ENCODE results near the gene LITAF. TPM values are rescaled to one million over a fixed set of nuclear protein-coding genes. Genes with fewer than 3 reads are reported as not detected.
"Not testable (repeated sequence)": the region's sequence is repeated elsewhere in the genome, so short reads cannot be mapped to it uniquely, and the experiment has no call there.

LITAF gene
- polyA plus RNA-seq, 3 donors: 107 to 125 (median 115) TPM

DNA sequence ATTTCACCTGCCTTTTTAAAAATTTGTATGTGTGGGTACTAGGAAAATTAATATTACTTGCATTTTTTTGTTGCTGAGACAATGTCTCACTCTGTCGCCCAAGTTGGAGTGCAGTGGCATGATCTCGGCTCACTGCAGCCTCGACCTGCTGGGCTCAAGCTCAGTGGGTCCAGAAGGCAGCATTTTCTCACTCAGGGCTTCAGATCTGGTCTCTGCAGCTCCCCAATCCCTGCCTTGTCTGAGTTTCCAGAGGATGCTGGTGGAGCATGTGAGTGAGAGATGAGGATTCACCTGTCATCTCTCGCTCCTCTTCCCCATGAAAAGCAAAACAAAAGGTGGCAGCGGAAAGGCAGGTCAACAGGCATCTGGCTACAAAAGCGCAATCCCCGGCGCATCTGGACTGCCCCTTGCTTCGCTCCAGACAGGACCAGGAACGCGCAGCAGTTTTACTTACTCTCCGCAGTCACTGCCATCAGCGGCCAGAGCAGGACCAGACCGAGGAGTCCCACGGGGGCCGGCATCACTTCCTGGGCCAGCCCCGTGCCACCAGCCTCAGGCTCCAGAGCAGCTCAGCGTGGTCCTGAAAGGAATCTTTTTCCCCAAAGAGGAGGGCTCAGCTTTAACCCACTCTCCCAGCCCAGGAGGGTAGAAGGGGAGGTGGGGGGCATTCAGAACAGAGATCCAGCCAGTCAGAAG lies 59.9 kb downstream of the LITAF start:
- DNase-seq (ENCODE audit: low read depth in 3 of 3, low spot score in 2 of 3): no peak

DNA sequence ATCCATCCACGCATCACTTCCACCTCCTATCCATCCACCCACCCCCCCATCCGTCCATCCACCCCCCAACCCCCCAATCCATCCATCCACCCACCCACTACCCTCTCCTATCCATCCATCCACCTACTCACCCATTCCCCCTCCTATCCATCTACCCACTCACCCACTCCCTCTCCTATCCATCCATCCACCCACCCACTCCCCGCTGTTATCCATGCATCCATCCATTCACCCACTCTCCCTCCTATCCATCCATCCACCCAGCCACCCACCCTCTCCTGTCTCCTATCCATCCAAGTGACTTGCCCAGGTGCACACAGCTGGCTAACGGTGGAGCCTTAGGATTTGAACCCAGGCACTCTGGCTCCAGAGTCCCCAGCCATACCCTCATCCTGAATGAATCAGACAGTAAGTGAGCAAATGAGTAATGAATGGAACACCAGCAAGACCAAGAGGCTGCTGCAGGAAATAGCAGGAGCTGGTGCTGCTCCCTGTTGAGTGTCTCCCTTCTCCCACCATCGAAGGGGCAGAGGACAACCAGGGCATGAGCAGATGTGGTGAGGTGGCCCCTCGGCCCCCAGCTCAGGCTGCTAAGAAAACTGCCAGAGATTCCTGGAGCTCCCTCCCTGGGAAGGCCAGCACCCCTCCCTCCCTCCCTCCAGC lies 62.5 kb downstream of the LITAF start:
- no peak for DNase-seq (ENCODE audit: low read depth in 3 of 3, low spot score in 2 of 3)

DNA sequence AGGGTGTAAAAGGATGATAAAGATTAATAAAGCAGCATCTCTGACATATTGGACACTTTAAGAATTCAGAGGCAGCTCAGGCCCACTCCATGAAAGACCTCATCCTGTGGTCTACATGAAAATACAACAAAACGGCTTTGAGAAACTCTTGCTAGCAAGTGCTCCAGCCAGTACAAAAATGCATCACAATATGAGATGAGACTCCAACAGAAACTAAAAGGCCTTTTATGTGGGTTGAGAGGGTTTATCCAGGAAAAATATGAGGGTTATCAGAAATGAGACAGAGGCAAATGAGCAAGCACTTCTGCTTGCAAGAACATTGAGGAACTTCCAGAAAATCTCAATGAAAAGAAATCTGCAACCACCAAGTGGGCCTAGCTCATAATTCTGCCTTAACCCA lies 65.7 kb downstream of the LITAF start:
- no peak for DNase-seq (ENCODE audit: low read depth in 3 of 3, low spot score in 2 of 3)

DNA sequence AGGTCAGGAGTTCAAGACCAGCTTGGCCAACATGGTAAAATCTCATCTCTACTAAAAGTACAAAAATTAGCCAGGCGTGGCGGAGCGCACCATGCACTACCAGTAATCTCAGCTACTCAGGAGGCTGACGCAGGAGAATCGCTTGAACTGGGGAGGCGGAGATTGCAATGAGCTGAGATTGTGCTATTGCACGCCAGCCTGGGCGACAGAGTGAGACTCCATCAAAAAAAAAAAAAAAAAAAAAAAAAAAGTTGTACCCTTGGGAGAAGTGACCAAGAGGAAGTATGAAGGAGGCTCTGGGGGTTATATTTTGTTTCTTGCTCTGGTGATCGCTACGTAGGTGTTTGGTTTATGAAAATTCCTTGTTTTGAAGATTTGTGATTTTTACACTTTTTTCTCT lies 66.3 kb downstream of the LITAF start:
- no peak for DNase-seq (ENCODE audit: low read depth in 3 of 3, low spot score in 2 of 3)

DNA sequence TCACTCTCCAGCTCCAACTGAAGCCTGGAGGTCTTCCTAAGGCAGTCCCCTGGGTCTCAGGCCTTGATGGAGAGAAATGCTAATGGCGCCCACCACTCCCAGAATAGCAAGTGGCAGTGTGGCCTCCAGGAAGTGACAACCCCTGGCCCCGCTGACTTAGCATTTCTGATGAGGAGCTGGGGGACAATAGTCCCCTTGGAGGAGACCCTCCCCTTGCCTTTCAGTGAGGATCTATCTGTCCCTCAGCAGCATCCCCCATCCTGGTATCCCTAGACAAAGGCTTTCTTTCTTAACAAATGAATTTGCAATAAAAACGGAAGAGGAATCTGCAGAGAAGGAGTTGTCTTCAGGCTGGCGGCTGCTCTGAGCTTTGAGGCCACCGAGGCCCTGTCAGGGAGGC lies 68.8 kb downstream of the LITAF start:
- no peak for DNase-seq (ENCODE audit: low read depth in 3 of 3, low spot score in 2 of 3)

DNA sequence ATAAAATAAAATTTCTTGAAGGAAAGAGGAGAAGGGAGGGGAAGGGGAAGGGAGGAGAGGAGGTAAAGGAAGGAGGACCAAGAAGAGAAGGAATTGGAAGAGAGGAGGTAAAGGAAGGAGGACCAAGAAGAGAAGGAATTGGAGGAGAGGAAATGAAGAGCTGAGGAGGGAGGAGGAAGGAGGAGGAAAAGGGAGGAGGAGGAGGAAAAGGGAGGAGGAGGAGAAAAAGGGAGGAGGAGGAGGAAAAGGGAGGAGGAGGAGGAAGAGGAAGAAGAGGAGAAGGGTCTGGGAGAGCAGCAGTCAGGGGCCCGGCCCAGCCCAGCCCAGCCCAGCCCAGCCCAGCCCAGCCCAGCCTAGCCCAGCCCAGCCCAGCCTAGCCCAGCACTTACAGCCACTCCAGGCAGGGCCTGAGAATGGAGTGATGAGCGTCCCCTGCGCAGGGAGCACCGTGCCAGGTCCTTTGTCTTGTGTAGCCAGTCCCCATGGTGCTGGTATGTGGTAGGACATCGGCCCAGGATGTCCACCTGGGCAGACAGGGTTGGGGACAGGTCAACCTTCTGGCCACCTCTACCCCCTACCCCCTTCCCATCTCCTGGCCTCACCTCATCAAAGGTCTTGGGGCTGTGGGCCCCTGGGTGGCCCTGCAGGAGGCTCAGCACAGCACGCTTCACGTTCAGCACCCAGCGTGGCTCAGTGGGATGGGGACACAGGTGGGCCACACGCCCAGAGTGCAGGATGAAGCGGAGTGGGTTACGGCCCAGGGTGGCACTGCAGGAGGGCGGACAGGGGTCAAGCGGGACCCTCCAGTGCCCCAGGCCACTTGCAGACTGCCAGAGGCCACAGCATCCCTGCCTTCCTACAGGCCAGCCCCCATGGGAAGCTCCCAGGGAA lies 70.9 kb downstream of the LITAF start:
- no peak for DNase-seq (ENCODE audit: low read depth in 3 of 3, low spot score in 2 of 3)

DNA sequence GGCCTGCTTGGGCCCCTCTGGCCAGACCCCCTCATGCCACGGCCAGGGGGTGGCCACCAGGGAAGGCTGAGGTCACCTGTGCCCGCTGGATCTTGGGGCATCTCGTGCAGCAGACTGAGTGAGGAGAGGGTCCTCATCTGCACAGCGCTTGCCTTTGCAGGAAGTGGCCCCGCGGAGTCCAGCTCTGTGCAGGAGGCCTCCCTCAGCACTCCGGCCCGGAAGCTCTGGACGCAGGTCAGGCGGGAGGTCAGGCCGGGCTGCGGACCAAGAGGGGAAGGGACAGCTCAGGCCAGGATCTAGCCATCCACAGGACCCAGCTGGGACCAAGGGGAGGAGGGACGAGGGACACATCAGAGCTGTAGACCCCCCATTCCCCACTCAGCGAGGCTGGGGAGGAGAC lies 72.4 kb downstream of the LITAF start:
- DNase-seq (ENCODE audit: low read depth in 3 of 3, low spot score in 2 of 3): no peak

DNA sequence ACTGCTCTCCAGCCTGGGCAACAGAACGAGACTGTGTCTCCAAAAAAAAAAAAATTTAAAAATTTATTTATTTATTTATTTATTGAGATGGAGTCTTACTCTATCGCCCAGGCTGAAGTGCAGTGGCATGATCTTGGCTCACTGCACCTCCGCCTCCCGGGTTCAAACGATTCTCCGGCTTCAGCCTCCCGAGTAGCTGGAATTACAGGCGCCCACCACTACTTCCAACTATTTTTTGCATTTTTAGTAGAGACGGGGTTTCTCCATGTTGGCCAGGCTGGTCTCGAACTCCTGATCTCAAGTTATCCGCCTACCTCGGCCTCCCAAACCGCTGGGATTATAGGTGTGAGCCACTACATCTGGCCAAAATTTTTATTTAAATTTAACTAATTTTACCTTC lies 73.4 kb downstream of the LITAF start:
- not testable (repeated sequence) for DNase-seq (ENCODE audit: low read depth in 3 of 3, low spot score in 2 of 3)

DNA sequence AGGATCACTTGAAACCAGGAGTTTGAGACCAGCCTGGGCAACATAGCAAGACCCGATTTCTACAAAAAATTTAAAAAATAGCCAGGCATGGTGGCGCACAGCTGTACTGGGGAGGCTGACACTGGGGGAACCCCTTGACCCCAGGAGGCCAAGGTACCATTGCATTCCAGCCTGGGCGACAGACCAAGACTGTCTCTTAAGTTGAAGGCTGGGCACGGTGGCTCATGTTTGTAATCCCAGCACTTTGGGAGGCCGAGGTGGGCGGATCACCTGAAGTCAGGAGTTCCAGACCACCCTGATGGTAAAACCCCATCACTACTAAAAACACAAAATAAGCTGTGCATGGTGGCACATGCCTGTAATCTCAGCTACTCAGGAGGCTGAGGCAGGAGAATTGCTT lies 74.9 kb downstream of the LITAF start:
- DNase-seq (ENCODE audit: low read depth in 3 of 3, low spot score in 2 of 3): no peak

DNA sequence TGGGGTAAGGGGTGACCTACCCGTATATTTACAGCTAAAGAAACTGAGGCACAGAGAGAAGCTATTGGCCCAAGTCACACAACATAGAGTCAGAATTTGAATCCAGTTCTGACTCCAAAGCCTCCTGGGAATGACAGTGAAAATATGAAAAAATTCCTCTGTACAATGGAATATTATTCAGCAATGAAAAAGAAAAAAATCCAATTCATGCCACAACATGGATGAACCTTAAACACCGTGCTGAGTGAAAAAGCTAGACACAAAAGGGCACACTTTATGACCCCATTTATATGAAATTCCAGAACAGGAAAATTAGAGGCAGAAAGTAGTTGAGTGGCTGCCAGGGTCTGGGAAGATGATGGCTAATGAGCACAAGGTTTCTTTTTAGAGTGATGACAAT lies 75.4 kb downstream of the LITAF start:
- DNase-seq (ENCODE audit: low read depth in 3 of 3, low spot score in 2 of 3): no peak

DNA sequence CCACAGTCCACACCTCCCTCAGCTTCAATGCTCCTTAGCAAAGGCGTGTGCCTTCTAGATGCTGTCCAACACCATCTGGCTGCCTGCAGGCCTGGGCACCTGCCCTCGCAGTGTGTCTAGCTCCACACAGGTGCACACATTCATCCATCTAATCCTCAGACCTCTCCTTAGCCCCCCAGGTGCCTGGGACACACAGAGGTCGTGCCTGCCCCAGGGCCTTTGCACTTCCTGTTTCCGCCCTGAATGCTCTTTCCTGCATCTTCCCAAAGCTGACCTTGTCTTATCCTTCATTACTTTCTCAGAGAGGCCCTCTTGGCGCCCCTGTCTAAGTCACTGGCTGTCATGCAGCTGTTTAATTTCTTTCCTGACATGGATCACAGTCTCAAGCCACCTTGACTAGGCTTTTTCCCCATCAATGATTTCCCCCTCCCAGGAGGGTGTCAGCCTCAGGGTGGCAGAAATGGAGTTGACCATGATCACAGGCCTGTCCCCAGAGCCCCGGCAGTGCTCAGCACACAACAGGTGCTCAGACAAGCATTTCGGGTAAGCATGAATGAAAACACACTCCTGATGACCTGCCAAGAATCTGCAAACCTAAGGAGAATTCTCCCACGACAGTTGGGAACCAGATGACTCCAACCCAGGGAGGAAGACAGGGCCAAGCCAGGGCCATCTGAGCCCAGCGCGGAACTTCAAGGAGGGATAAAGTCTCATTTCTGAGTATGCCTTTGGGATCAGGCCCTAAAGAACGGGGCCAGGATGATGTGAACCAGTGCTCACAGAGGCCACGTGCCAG lies 76.3 kb downstream of the LITAF start:
- no peak for DNase-seq (ENCODE audit: low read depth in 3 of 3, low spot score in 2 of 3)

DNA sequence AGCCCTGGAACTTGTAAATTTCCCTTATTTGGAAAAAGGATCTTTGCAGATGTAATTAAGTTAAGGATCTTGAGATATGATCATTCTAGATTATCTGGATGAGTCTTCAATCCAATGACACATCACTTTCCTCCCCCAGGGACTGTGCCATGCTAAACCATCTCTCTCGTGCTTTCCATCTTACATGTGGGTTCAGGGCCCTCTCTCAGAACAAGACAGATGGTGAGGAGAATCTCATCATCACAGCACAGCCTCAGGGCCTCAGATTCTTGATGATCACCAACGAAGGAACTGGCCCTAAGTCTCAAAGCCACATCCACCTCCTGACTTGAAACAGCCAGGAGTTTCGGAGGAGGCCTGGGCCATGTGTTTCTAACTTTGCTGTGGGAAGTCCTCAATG lies 78.7 kb downstream of the LITAF start:
- no peak for DNase-seq (ENCODE audit: low read depth in 3 of 3, low spot score in 2 of 3)

DNA sequence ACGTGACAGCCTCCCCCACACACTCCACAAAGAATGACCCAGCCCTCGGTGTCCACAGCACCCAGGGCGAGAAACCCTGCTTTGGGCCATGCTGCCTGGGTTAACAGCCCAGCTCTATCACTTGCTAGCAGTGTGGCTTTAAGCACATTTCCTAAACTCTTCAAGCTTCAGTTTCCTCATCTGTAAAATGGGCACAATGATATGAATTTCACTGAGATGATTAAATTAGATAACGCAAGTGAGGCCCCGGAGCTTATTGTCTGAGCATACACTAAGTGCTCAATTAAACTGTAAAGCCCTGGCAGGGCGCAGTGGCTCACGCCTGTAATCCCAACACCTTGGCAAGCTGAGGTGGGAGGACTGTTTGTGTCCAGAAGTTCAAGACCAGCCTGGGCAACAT lies 79.4 kb downstream of the LITAF start:
- no peak for DNase-seq (ENCODE audit: low read depth in 3 of 3, low spot score in 2 of 3)

DNA sequence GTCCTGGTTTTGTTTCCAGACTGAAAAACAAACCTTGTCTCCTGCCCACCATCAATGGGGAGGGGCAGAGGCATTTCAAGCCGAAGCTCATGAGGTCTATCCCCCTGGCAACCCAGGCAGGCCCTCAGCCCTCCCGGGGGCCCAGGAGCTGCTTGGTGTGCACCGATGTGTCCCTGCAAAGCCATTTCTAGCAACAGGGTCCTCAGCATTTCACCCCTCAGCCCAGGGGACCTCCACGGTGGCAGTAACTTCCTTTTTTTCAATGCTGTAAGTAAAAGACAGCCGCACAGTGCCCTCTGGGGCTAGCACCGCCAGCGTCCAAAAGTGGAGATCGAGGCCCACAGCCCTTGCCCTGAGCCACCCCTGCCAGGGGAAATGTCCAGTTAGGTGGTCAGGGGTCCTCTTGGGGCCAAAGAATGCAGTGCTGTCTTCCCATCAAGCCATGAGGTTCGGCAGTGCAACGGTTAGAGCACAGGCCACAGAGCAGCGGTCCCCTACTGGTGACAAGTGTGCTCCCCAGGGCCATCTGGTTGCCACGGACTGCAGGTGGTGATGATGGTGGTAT lies 79.9 kb downstream of the LITAF start:
- DNase-seq (ENCODE audit: low read depth in 3 of 3, low spot score in 2 of 3): no peak

DNA sequence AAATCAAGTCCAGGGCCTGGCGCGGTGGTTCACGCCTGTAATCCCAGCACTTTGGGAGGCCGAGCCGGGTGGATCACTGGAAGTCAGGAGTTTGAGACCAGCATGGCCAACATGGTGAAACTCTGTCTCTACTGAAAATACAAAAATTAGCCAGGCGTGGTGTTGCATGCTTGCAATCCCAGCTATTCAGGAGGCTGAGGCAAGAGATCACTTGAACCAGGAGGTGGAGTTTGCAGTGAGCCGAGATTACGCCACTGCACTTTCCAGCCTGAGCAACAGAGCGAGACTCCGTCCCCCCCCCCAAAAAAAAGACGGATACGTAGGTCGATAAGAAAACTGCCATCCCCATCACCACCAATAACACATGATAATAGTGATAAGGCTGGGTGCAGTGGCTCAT lies 82.5 kb downstream of the LITAF start:
- DNase-seq (ENCODE audit: low read depth in 3 of 3, low spot score in 2 of 3): not testable (repeated sequence)

DNA sequence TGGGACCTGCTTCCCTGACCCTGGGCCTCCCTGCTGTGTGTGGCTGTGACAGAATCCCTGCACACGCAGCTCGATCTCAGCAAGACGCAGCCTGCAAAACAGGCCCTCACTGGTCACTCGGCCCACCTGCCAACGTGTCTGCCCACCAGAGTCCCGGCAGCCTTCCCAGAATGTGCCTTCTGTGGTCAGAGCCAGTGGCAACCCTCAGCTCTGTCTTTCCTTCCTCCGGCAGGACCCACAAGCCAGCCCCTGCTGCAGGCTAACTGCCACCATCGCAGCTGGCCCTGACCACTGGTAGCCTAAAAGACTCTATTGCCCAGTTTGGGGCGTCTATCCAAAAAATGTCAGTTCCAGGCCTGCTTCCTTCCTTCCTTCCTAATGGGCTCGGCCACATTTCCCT lies 83.2 kb downstream of the LITAF start:
- DNase-seq (ENCODE audit: low read depth in 3 of 3, low spot score in 2 of 3): no peak

DNA sequence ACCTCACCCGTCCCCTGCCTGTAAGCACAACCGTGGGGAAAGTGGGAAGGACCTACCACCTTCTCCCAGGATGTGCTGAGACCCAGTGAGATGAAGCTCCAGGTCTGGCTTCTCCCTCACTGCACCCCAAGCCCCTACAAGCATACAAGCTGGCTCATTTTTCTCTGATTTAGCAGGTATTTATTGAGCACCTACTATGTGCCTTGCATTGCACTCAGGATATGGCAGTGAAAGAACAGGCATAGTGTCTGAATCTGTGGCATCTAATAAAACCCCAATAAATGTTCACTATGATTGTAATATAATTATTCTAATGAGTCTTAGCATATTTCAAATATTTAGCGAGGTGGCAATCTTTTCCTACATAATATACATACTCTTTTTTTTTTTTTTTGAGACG lies 84.5 kb downstream of the LITAF start:
- no peak for DNase-seq (ENCODE audit: low read depth in 3 of 3, low spot score in 2 of 3)

DNA sequence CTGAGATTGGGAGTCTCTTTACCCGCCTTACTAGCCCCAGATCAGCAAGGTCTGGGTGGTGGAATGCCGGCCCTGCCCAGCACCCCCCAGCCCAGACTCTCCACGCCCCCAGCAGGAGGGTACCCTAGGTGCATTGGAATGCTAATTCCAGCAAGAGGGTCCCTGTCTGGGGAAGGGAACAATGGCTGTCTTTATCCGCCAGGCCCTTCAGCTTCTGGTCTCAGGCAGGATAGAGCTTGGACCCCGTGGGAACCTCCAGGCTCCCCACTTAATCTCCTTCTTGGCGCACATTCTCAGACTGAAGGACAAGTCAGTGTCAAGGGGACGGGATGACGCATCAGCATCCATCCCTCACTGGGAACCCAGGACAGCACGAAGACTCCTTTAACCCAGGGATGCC lies 85.1 kb downstream of the LITAF start:
- DNase-seq (ENCODE audit: low read depth in 3 of 3, low spot score in 2 of 3): no peak

DNA sequence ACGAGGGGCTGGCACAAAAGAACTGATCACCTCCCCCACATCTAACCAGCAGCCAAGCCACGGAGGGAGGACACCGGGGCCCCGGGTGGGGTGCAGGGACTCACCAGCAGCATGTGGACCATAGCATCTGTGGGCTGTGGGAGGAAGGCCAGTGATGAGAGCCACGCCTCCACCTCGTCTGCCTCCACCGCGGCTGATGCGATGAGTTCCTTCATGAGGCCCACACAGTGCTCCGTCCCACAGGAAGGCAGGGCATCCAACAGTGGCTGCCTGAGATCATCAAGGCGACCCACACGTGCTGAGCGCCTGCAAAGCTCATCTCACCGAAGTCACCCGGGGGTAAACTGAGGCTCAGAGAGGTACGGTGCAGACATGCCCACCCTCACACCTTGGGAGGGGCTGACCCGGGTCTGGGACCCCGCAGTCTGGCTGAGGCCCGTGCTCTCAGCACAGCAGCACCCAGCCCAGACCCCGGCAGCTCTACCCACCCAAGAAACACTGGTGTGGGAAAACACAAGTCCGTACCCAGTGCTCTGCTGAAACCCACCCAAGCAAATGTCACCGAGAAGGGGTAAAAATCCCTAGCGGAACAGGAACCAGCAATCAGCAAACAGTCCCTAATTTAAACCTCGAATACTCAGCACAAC lies 85.9 kb downstream of the LITAF start:
- no peak for DNase-seq (ENCODE audit: low read depth in 3 of 3, low spot score in 2 of 3)

Data from right renal cortex interstitium (tissue), 3 donors.